GM06990 (cell line): Measurements from ENCODE around the gene NECTIN1.

Source experiments
- DNase-seq: peaks from one replicate; pipeline ENCODE4 v3.0.0-alpha.2; 2011; ENCODE audit not compliant: insufficient read length; ENCODE audit errors: extremely low read depth
- H3K27me3 ChIP-seq: replicated peaks from 2 replicates; pipeline ENCODE4 v1.6.0; 2011; ENCODE audit warnings: low read length; ENCODE audit not compliant: control insufficient read depth, insufficient read depth
- H3K36me3 ChIP-seq: 2 replicates; pipeline ENCODE4 v1.5.1; 2011; ENCODE audit warnings: low read length; ENCODE audit not compliant: control insufficient read depth, insufficient read depth
- H3K4me3 ChIP-seq: replicated peaks from 2 replicates; pipeline ENCODE4 v1.5.1; 2011; ENCODE audit warnings: low read depth, mild to moderate bottlenecking, control low read depth, low read length
- TF ChIP-seq, protein P1 (sequence below): IDR thresholded peaks from 2 replicates; pipeline ENCODE4 v1.5.1; 2011; ENCODE audit warnings: low read length, control low read depth, mild to moderate bottlenecking, inconsistent platforms; ENCODE audit not compliant: insufficient read depth, poor library complexity, severe bottlenecking

NECTIN1 gene

DNA sequence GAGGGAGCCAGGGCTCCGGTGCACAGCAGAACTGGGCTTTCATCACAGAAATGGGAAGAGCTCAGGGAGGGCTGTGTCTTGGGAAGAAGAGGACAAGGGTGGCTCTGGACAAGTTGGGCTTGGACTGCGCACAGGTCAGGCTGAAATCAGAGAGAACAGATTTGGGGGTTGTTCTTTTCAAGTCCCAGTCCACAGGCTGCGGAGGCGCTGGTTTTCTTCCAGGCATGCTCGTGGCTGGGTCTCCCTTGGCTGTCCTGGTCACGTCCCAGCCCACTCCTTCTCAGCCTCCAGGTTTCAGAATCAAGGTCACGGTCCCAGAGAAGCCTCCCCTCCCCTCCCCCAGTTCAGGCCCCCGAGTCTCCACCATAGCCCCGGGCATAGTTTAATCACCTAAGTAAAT lies 17.0 kb downstream of the NECTIN1 start:
- no peak for DNase-seq
- H3K36me3 ChIP-seq: no peaks in the 10 kb centered on the region
- no peak overlapping the region for H3K4me3 ChIP-seq
- H3K27me3 ChIP-seq: no peaks in the 10 kb centered on the region
- TF ChIP-seq, protein P1, sequence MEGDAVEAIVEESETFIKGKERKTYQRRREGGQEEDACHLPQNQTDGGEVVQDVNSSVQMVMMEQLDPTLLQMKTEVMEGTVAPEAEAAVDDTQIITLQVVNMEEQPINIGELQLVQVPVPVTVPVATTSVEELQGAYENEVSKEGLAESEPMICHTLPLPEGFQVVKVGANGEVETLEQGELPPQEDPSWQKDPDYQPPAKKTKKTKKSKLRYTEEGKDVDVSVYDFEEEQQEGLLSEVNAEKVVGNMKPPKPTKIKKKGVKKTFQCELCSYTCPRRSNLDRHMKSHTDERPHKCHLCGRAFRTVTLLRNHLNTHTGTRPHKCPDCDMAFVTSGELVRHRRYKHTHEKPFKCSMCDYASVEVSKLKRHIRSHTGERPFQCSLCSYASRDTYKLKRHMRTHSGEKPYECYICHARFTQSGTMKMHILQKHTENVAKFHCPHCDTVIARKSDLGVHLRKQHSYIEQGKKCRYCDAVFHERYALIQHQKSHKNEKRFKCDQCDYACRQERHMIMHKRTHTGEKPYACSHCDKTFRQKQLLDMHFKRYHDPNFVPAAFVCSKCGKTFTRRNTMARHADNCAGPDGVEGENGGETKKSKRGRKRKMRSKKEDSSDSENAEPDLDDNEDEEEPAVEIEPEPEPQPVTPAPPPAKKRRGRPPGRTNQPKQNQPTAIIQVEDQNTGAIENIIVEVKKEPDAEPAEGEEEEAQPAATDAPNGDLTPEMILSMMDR: no peak

DNA sequence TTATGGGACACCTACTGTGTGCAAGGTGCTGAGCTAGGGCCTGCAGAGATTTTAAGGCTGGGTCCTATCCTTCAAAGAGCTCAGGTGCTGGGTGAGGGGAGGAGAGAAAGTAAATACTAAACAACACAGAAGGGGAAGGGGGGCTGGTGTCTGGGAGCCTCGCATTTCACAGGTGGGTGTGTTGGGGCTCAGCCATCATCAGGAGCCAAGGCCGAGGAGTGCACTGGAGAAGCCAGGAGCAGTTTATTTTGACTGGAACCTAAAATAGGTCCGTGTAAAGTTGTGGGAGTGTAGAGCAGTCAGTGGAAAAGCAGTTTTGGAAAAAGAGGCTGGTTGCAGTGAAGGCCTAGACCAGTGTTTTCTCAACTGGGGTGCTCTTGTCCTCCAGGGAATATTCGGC lies 17.5 kb downstream of the NECTIN1 start:
- H3K36me3 ChIP-seq: no peaks in the 10 kb centered on the region
- H3K27me3 ChIP-seq: no peaks in the 10 kb centered on the region
- TF ChIP-seq, protein P1: no peak
- no peak overlapping the region for H3K4me3 ChIP-seq
- no peak for DNase-seq

DNA sequence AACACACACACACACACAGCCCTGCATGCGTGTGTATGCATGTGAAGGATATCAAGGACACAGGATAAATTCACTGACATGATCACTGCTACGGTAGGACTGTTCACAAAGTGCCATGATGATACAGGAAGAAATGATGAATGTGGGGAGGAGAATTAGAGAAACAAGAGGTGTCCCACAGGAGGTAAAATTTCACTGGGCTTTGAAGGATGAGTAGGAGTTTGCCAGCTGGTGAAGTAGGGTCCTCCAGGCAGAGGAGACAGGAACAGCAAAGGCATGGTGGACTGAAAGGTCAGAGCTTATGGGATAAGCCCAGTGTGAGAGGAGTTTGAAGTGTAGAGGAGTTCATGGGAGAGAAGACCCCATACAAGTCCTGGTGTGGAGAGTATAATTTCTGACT lies 18.6 kb downstream of the NECTIN1 start:
- Histone ChIP-seq H3K36me3 (no peaks in the 10 kb centered on the region), H3K27me3 (no peaks in the 10 kb centered on the region), H3K4me3 (no peak overlapping the region)
- TF ChIP-seq, protein P1: no peak
- DNase-seq: no peak

DNA sequence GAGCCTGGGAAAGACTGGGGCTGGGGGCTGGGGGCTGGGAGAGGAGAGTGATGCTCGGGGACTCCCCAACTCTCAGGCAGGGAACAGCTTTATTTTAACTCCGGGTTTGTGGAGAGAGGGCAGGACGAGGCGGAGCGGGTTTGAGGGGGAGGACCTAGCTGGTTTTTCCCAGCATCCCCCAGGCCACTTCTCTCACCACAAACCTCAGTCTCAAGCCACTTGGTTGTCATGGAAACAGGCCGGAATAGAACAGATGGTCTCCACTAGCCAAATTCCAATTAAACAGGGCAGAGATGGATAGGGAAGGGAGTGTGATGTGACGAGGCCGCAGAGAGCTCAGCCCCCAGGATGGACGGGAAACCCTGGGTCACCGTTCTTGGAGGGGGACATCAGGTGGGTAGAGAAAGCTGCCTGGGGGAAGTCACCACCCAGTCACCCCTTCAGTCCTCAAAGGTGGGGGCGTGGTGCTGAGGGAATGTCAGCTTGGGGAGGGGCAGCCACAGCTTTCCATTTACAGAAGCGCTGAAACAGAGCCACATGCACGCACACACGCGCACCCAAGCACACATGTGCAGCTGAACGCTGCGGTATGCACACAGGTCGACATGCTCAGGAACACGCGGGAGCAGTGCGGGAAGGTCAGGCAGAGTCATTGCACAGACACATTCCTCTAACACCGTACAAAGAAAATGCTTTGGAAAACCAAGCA lies 19.2 kb downstream of the NECTIN1 start:
- H3K36me3 ChIP-seq: no peaks in the 10 kb centered on the region
- TF ChIP-seq, protein P1: no peak
- DNase-seq: no peak
- H3K27me3 ChIP-seq: no peaks in the 10 kb centered on the region
- no peak overlapping the region for H3K4me3 ChIP-seq

DNA sequence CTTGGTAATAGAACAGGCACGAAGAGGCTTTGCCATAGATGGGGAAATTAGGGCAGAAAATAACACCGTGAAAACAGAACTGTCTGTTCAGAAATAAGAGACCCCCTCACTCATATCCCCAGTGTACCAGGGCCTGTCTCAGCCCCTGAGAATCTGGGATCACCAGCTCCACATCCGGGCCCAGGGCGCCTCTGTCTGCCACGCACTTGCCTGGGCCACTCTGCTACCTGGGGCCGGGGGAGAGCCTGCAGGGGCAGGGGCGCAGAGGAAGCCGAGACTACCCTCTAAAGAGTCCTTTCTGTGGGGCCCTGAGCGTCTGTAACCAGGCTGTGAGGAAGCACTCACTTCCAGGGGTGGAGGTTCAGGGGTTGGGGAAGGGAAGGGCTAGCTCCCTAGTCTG lies 19.8 kb downstream of the NECTIN1 start:
- H3K4me3 ChIP-seq: no peak overlapping the region
- DNase-seq: no peak
- TF ChIP-seq, protein P1: no peak
- no peaks in the 10 kb centered on the region for H3K36me3 ChIP-seq
- H3K27me3 ChIP-seq: no peaks in the 10 kb centered on the region

DNA sequence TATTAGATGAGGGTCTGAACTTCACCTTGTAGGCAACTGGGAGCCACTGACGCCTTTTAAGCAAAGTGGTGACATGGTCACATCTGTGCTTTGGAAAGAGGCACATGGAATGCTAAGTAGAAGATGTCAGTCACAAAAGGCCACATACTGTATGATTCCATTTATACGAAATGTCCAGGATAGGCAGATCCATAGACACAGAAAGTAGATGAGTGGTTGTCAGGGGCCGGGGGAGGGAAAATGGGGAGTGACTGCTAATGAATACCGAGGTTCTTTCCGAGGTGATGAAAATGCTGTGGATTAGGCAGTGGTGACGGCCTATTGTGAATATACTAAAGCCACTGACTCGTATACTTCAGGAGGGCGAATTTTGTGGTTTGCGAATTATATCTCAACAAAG lies 20.6 kb downstream of the NECTIN1 start:
- Histone ChIP-seq H3K27me3 (no peaks in the 10 kb centered on the region), H3K4me3 (no peak overlapping the region), H3K36me3 (no peaks in the 10 kb centered on the region)
- no peak for DNase-seq
- TF ChIP-seq, protein P1: no peak
